HG03025 (cell line): ENCODE measurements around the gene LIN28B.
"Not testable (repeated sequence)": the region's sequence is repeated elsewhere in the genome, so short reads cannot be mapped to it uniquely, and the experiment has no call there.

Experiments
- ATAC-seq: cut with Tn5 transposase; IDR thresholded peaks from one replicate; pipeline ENCODE4 v1.9.1; 2021; ENCODE audit warnings: mild to moderate bottlenecking, moderate library complexity; ENCODE audit not compliant: unreplicated experiment, low FRiP score

Gene LIN28B

GRCh38 chr6:104955927-104956730 lies 778 bp upstream of the LIN28B start:
- no peak for ATAC-seq

DNA sequence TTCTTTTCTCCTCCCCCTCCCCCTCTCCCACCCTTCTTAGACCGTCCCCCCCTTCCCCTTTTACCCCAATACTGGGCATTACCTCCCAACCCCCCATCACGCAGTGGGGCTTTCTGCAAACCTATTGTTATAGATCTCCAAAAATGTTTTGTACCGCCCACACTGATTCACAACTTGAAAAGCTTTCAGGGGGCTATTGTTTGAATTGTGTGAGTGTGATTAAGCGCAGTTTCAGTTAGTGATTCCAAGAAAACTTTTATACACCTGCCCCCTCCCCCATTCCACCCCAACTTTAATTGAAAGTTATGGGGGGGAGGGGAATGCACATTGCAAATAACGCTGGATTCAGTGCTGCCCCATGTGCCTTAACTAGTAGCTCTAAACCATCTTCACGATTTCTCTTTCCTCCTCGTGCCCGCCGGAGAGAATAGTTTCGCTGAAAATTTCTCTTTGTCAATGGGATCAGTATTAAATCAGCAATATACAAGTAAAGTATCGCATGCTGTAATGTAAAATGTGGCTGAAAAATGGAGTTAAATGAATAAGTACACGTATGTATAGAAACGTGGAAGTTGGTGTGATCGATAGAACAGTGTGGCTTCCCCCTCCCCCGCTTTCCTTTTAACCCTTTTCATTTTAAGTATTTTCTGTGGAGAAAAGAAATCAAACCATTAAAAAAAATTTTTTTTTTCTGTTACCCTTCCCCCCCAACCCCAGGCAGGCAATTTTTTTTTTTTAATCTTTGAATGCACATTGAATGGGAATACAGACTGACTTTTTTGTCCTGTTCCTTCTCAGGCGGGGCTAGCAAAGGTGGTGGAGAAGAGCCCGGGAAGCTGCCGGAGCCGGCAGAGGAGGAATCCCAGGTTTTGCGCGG lies 632 bp downstream of the LIN28B start:
- ATAC-seq: no peak

- no peak for ATAC-seq
These were observed 1.5 kb downstream of the LIN28B start for GRCh38 chr6:104958178-104959025.

DNA sequence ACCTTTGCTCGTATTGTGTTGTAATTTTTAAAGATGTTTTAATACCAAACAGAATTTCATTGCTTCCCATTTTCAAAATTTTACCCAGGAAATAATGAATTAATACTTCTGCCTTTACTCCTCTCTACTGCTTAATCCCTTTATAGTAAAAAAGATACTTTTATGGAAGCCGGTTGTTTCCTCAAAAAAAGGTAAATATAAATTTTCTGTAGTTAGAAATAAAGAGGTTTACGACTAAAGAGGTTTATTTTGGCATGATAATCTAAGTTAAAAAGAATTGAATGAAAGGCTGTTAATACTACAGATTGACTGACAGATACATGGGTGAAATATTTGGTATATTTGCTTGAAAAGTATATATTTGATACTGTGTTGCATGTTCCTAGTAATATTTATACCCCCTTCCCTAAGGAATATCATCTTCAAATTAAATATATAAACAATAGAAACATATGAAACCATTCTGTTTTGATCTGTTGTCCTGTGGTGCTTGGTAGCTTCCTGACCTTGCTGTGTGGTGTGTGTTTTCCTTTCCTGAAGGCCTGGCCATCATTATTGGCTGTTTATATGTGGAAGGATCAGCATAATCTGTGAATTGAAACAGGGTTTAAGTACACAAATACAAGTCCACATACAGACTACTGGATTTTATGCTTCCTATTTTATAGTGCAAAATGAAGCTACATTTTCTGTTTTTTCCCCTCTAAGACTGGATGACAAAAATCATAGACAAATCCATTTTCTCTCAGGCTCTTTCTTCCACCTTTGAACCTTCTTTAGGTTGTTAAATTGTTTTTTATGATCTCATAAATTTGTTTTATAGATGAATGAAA lies 2.3 kb downstream of the LIN28B start:
- ATAC-seq: no peak

DNA sequence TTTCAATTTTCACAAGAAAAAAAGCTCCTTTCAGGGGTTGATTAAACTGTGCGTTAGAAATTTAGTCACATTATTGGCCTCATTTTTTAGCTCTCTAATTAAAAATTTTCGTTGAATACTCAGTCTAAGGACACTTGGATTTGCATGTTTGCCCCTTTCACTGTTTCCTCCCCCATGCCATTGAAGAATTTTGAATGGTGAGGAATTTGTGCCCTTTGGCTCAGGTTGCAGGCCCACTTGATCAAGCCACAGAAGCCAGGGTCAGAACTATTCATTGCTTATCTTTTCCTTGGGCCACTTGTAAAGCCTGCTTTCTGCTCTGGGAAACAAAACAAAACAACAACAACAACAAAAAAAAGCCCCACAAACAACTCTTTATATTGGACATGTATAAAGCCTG lies 12.2 kb downstream of the LIN28B start:
- no peak for ATAC-seq

DNA sequence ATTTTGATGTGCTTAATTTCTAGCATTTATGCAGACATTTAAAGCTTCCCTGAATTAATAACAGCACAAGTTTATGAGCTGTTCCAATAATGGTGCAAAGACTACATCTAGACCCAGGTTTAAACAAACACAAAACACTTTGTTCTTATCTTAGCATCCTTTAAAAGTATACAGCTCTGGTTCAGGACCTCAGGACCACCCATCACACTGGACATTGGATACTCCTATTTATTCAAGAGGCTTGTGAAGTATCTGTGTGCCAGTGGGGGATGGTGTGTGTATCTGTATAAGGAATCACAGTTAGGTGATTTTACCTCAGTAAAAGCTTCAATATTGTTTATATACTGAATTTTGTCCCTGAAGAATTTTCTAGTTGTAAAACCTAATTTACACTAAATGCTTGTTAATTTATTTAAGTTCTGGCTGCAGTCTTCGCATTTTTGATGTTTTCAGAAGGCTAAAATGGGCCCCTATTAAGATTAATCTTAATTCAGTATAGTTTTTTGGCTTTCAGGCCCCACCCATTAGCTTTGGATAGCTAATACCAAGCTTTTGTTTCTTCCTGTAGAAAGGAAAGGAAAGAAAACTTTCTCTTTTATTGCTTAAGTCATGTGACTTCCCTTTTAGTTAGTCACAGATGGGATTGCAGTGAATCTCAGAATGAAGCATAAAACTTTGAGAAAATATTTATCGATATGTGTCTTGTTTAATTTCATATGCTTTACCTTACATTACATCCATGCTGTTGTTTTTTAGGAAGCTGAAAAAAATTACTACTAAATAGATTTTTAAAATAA lies 13.1 kb downstream of the LIN28B start:
- ATAC-seq: no peak

DNA sequence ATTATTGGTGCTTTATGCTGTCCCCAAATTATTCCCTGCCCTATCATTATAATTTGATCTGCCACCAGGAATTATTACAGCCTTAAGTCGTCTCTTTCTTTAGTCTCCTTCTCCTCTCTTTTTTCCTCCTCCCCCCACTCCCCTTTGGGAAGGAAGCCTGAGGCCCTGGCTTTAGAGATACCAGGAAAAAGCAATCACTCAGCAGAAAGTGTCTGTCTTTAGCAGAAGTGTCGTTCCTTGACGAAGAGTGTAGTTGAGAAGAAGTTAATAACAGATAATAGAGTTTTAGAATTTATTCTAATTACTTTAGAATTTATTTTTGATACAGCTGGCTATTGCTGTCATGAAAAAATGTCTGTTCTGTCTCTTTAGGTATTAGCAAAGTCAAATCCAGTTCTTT lies 16.5 kb downstream of the LIN28B start:
- ATAC-seq: no peak

GRCh38 chr6:104983296-104983695 lies 26.4 kb downstream of the LIN28B start:
- no peak for ATAC-seq

DNA sequence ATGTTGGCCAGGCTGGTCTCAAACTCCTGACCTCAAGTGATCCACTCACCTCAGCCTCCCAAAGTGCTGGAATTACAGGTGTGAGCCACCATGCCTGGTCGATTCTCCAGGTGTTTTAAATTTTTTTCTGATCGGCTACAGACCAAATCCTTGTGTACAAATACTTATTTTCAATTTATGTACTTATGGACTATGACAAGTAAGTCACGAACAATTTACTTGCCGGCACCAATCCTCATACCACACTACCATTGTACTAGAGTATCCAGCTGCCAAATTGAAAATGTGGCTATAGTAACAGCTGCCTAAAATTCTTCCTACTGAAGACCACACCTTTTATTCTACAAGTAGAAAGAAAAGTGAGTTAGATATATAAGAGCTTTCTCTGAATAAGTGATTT lies 26.9 kb downstream of the LIN28B start:
- no peak for ATAC-seq

- ATAC-seq: no peak
These were observed 27.9 kb downstream of the LIN28B start for GRCh38 chr6:104984831-104985230.

- not testable (repeated sequence) for ATAC-seq
These were observed 29.0 kb downstream of the LIN28B start for GRCh38 chr6:104985875-104986274.

DNA sequence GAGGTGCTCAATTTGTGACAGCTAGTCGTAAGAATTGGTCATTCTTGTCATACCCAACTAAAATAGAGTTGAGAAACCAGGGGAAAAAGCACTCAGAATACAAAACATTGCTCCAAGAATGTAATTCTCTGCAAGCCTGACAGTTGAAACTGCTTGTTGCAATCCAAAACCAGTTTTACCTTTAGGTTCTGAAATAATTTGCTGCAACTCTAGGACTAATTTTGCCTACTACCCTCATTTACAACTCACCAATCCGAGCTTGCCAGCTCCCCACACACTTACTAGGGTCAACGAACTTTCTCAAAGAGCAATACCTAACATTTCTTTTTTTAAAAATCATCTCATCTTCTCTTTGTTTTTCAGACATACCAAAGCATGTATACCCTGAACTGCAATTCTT lies 29.7 kb downstream of the LIN28B start:
- ATAC-seq: no peak

DNA sequence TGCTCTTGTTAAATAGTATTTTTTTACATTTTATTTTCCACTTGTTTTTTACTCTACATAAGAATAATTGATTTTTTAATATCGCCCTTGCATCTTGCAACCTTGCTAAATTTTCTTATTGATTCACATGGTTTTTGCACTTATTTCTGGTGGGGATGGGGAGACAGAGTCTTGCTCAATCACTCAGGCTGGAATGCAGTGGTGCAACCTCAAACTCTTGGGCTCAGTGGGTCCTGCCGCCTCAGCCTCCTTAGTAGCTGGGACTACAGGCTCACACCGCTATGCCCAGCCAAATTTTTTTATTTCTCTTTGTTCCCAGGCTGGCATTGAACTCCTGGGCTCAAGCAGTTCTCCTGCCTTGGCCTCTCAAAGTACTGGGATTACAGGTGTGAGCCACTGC lies 30.3 kb downstream of the LIN28B start:
- ATAC-seq: no peak

DNA sequence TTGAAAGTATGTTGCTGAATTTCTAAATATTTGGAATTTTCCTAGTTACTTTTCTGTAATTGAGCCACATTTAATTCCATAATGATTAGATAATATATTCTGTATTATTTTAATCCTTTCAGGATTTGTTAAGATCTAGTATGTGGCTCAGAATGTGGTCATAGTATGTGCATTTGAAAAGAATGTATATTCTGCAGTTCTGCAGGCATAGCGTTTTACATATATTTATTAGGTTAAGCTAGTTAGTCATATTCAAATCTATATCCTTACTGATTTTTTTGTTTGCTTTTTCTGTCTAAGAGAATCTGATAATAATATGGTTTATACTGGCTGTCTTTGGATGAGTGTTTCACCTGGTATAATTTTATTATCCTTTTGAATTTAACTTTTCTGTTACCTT lies 33.2 kb downstream of the LIN28B start:
- no peak for ATAC-seq

GRCh38 chr6:104991062-104991461 lies 34.2 kb downstream of the LIN28B start:
- ATAC-seq: not testable (repeated sequence)

DNA sequence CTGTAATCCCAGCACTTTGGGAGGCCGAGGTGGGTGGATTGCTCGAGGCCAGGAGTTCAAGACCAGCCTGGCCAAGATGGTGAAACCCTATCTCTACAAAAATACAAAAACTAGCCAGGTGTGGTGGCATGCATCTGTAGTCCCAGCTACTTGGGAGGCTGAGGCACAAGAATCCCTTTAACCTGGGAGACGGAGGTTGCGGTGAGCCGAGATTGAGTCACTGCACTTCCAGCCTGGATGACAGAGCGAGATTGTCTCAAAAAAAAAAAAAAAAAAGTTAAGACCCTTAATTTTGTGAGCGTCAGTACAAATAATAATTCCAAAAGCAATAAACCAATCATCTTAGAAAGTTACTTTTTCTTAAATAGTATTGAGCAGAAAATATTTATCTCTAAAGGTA lies 36.7 kb downstream of the LIN28B start:
- not testable (repeated sequence) for ATAC-seq

DNA sequence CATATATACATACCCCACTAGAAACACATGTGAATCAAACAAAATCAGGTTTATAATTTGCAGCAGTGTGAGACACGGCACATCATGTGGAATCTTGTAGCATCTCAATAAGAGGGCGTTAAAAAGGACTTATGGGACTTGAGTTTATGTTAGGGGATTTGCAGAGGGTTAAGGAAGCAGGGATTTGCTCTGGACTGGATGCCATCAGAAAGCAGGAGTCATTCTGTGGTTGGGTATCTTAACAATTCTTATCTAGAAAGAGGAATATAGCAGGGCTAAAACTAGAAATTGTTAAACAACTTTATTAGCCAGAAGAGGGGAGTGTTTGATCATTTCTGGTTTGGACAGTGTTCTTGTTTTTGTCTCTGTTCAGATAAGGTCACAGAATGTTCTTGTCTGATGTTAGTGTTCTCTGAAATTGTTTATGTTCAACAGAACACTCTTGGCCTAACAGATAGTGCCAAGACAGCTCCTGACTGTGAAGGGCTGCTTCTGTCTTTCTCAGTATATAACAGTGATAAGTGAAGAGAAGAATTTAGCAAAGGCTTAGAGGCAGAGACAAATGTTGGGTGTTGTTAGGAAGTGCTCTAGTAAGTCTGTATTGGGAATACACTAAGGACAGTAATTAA lies 39.2 kb downstream of the LIN28B start:
- no peak for ATAC-seq

GRCh38 chr6:105001063-105001462 lies 44.2 kb downstream of the LIN28B start:
- no peak for ATAC-seq

DNA sequence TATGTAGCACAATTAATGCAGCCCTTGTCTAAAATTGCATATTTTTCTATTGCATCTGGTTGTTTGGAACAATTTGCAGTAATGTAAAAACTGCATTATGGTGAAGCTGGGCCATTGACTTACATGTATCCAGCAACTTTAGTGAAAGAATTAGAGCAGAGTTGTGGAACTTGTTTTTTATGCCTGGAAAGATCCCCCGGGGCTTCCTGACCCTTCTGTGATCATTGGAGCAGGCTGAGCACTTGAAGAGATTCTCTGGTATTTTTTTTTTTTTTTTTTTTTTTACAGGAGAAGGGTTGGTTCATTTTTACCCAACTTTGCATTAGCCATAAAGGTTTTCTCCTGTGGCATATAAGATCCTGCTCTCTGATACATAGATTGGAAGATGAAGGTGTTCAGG lies 45.0 kb downstream of the LIN28B start:
- no peak for ATAC-seq
